Measurements from ENCODE around the gene VGLL1. TPM values are rescaled to one million over a fixed set of nuclear protein-coding genes. Genes with fewer than 3 reads are reported as not detected.

VGLL1 gene
- total RNA-seq, 1 experiment from 2014 or later: not detected

- H3K9me2 ChIP-seq (ENCODE audit: insufficient read depth): no peaks in the 10 kb centered on the region
- peak overlapping the region; percentile 77 for H3K4me2 ChIP-seq (ENCODE audit: low read length)
- H3K79me2 ChIP-seq (ENCODE audit: insufficient read depth, low read length): peaks cover 24% of the 10 kb centered on the region
- no peaks in the 10 kb centered on the region for H3K27me3 ChIP-seq (ENCODE audit: insufficient read depth, low read length)
- H3K27ac ChIP-seq (ENCODE audit: low read depth, low read length): peak overlapping the region; percentile 91
- ChIA-PET POLR2A (no interaction called here), RAD21 (ENCODE audit: low non-redundant PET in 1 of 2, low total read pairs in 2 of 2, uncharacterized antibody in 2 of 2, unreplicated experiment in 2 of 2) (no interaction called here), CTCF (no interaction called here)
- peak overlapping the region; percentile 17 for H2AFZ ChIP-seq (ENCODE audit: low read depth, low read length, poor library complexity, severe bottlenecking)
- H3K9ac ChIP-seq (ENCODE audit: low read length): peak overlapping the region; percentile 78
- ATAC-seq (no peak), DNase-seq (ENCODE audit: low read depth, low spot score) (no peak)
- peak overlapping the region; percentile 59 to 84 for H3K4me3 ChIP-seq (replicated peaks in 1 of 2; ENCODE audit: low read depth in 1 of 2, low read length in 2 of 2)
- no peaks in the 10 kb centered on the region for H4K20me1 ChIP-seq (ENCODE audit: insufficient read depth)
- TF ChIP-seq SP1 (IDR thresholded peaks at IDR 0.05; ENCODE audit: low read depth) (no peak), JUND (IDR thresholded peaks at IDR 0.05) (no peak), EZH2phosphoT487 (IDR thresholded peaks at IDR 0.05; ENCODE audit: borderline replicate concordance) (no peak), MAX (IDR thresholded peaks at IDR 0.05) (no peak), CTCF (IDR thresholded peaks at IDR 0.05 in 2 of 3, conservative IDR thresholded peaks at IDR 0.05 in 1 of 3; ENCODE audit: borderline replicate concordance in 1 of 3, insufficient read depth in 1 of 3, low read depth in 2 of 3, low read length in 2 of 3) (no peak), POLR2A (IDR thresholded peaks at IDR 0.05; ENCODE audit: borderline replicate concordance, extremely low read depth, insufficient read depth, insufficient read length) (no peak), ZFX (IDR thresholded peaks at IDR 0.05) (no peak), EZH2 (IDR thresholded peaks at IDR 0.05) (no peak), SIN3A (IDR thresholded peaks at IDR 0.05; ENCODE audit: low read depth) (no peak), SRF (IDR thresholded peaks at IDR 0.05; ENCODE audit: low read depth) (no peak)
- TF ChIP-seq, protein P1, sequence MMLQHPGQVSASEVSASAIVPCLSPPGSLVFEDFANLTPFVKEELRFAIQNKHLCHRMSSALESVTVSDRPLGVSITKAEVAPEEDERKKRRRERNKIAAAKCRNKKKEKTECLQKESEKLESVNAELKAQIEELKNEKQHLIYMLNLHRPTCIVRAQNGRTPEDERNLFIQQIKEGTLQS (IDR thresholded peaks at IDR 0.05): no peak
- intact Hi-C loops (cut with micrococcal nuclease): loop anchor here (2.0 to 10.0 kb wide), 4 partner anchors 81 to 523 kb away; partner anchors contain the start of genes MAP7D3 and MMGT1
- BruUV-seq (replicated peaks): TSS peak; percentile 96
- peaks cover 0 to 3% of the 10 kb centered on the region in 2 experiments; a peak in 1 of 4 replicates for H3K36me3 ChIP-seq (ENCODE audit: control insufficient read depth in 1 of 2, insufficient read depth in 2 of 2, low read length in 2 of 2)
- H3K4me1 ChIP-seq (ENCODE audit: control insufficient read depth in 1 of 2, insufficient read depth in 2 of 2, low read length in 2 of 2): peaks cover 3 to 15% of the 10 kb centered on the region in 2 experiments; a peak in 2 of 4 replicates
- H3K9me3 ChIP-seq (ENCODE audit: control insufficient read depth in 1 of 2, insufficient read depth in 1 of 2, low read depth in 1 of 2, low read length in 2 of 2): no peaks in the 10 kb centered on the region
Measured at GRCh38 chrX:136496186-136496763, 35.7 kb upstream of the VGLL1 start.
